ENCODE measurements around the gene IL4. TPM values are rescaled to one million over a fixed set of nuclear protein-coding genes. Genes with fewer than 3 reads are reported as not detected.
A peak's percentile ranks its signal among the peaks of the same experiment; 100 is the strongest.

The IL4 gene
- total RNA-seq, 6 experiments from 2014 or later: not detected

DNA sequence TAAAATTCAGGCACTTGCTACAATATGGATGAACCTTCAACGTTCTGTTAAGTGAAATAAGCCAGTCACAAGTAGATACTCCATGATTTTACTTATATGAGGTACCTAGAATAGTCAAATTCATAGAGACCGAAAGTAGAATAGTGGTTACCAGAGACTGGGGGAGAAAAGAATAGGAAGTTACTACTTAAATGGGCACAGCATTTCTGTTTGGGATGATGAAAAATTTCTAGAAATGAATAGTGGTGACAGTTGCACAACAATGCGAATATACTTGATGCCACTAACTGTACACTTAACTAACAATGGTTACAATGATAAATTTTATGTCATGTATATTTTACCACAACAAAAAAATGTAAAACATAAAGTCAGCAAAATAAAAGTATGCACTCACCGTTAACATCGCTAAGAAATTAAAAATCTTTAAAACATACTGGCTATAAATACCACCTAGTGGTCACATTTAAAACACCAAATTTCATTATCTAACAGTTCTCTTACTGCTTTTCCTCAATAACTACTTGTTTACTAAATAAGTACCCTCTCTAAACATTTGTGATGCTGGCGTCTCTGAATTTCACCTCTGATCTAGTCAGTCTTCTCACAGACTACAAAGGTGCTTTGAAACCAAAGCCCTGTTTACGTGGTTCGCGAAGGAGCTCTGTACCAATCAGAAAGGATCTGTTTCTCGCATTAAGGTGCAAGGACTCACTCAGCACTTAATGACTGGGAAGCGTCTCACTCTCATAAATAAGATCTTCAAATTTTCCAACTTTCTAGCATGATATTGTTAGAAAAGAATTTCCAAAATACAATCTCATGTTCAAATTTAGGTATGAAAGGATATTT, 40.9 kb downstream of the IL4 start:
- ATAC-seq (peak in 3 of 4 donors; percentile 38 to 50 (median 45)), DNase-seq (no peak)
- intact Hi-C loops (cut with DNase I): no loop called here
- no peaks in the 10 kb centered on the region for H3K27me3 ChIP-seq
- TF ChIP-seq CTCF (IDR thresholded peaks at IDR 0.05): peak; percentile 42 to 55 (median 51)
- no peak for TF ChIP-seq POLR2A (IDR thresholded peaks at IDR 0.05)
- no peaks in the 10 kb centered on the region for H3K36me3 ChIP-seq
- no peaks in the 10 kb centered on the region for H3K9me3 ChIP-seq
- H3K27ac ChIP-seq: no peak overlapping the region
- WGBS (ENCODE audit: insufficient coverage, low coverage, low lambda C conversion rate, missing lambda C conversion rate): 44% methylated on average over 11 of the region's 11 CpGs
- no peaks in the 10 kb centered on the region for H3K4me1 ChIP-seq
- no peak overlapping the region for H3K4me3 ChIP-seq

DNA sequence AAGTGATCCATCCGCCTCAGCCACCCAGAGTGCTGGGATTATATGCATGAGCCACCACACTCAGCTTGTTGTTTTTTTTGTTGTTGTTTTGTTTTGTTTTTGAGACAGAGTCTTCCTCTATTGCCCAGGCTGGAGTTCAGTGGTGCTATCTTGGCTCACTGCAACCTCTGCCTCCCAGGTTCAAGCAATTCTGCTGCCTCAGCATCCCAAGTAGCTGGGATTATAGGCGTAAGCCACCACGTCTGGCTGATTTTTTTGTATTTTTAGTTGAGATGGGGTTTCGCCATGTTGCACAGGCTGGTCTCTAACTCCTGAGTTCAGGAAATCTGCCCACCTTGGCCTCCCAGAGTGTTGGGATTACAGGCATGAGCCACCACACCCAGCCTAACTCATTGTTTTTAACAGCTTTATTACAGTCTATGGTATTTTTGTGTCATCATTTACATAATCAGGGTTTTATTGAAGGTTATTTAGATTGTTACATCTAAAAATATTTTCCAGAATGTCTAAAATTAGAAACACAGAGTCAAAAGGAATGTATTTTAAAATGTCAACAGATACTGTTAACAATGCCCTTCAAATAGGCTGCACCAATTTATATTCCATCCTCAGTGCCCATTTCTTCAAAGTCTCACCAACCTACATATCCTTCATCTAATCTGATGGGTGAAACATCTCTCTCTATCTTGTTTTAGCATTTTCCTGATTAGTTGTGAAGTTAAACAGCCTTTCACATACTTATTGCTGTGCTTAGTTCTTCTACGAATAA, 44.9 kb downstream of the IL4 start:
- H3K27ac ChIP-seq: no peak overlapping the region
- no peak for ATAC-seq
- 80% methylated on average over 5 of the region's 5 CpGs for WGBS (ENCODE audit: insufficient coverage, low coverage, low lambda C conversion rate, missing lambda C conversion rate)
- H3K36me3 ChIP-seq: no peaks in the 10 kb centered on the region
- no peaks in the 10 kb centered on the region for H3K4me1 ChIP-seq
- H3K4me3 ChIP-seq: no peak overlapping the region
- DNase-seq: no peak
- no peaks in the 10 kb centered on the region for H3K9me3 ChIP-seq
- intact Hi-C loops (cut with DNase I): no loop called here
- TF ChIP-seq CTCF (IDR thresholded peaks at IDR 0.05) (no peak), POLR2A (IDR thresholded peaks at IDR 0.05) (no peak)
- H3K27me3 ChIP-seq: no peaks in the 10 kb centered on the region

DNA sequence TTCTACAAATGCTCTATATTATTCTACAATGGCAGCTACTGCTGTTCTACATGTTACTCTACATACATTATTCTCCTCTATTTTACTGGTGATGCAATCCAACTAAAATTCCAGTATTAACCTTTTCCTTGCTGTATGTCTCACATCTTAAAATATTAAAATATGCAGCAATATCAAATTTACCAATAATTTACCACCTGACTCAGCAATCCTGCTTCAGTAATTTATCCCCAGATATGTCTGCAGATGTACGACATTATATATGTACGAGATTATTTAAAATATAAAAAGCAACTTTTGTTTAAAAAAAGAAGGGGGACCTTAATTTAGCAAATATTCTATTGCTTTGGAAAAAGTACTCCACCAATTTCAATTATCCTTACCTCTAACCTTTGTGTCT, 52.0 kb downstream of the IL4 start:
- 91% methylated on average over 2 of the region's 2 CpGs for WGBS (ENCODE audit: insufficient coverage, low coverage, low lambda C conversion rate, missing lambda C conversion rate)
- H3K4me3 ChIP-seq: no peak overlapping the region
- no peak overlapping the region for H3K27ac ChIP-seq
- DNase-seq: no peak
- H3K4me1 ChIP-seq: no peaks in the 10 kb centered on the region
- no peak for ATAC-seq
- intact Hi-C loops (cut with DNase I): no loop called here
- H3K27me3 ChIP-seq: no peaks in the 10 kb centered on the region
- no peaks in the 10 kb centered on the region for H3K36me3 ChIP-seq
- H3K9me3 ChIP-seq: no peaks in the 10 kb centered on the region
- no peak for TF ChIP-seq POLR2A (IDR thresholded peaks at IDR 0.05)
- no peak for TF ChIP-seq CTCF (IDR thresholded peaks at IDR 0.05)

DNA sequence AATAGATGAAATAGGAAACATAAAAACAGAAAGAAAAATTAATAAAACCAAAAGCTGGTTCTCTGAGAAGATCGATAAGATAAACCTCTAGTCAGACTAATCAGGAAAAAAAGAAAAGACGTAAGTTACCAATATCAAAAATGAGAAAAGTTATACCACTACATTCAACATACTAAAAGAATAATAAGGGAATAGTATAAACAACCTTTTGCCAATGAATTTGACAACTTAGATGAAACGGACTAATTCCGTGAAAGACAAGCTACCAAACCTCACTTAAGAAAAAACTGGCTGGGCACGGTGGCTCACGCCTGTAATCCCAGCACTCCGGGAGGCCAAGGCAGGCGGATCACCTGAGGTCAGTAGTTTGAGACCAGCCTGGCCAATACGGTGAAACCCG, 56.1 kb downstream of the IL4 start:
- Histone ChIP-seq H3K4me3 (no peak overlapping the region), H3K9me3 (no peaks in the 10 kb centered on the region), H3K27me3 (no peaks in the 10 kb centered on the region), H3K36me3 (no peaks in the 10 kb centered on the region), H3K27ac (no peak overlapping the region), H3K4me1 (no peaks in the 10 kb centered on the region)
- ATAC-seq (no peak), DNase-seq (no peak)
- WGBS (ENCODE audit: insufficient coverage, low coverage, low lambda C conversion rate, missing lambda C conversion rate): 86% methylated on average over 3 of the region's 10 CpGs
- TF ChIP-seq POLR2A (IDR thresholded peaks at IDR 0.05) (no peak), CTCF (IDR thresholded peaks at IDR 0.05) (no peak)
- intact Hi-C loops (cut with DNase I): no loop called here

Other genes starting within 250 kb of the IL4 start
- 10 to 100 TPM; 23.9 to 38.3 (median 30.2) TPM for gene IRF1, start 183.2 kb upstream of the IL4 start, total RNA-seq
- gene IL5, start 130.5 kb upstream of the IL4 start, total RNA-seq: not detected
- gene RAD50, start 117.0 kb upstream of the IL4 start, total RNA-seq: 10 to 100 TPM; 14.1 to 27.7 (median 17.9) TPM
- under 1 TPM in 1 of 6 experiments, not detected in 5; 0.26 TPM for gene IL13, start 15.8 kb upstream of the IL4 start, total RNA-seq
- gene KIF3A, start 63.6 kb downstream of the IL4 start, total RNA-seq: 1 to 10 TPM; 1.3 to 4.2 (median 2.1) TPM
- under 1 TPM in 1 of 6 experiments, not detected in 5; 0.11 TPM for gene CCNI2, start 73.4 kb downstream of the IL4 start, total RNA-seq
- gene SEPTIN8, start 103.2 kb downstream of the IL4 start, total RNA-seq: 10 to 100 TPM in 5 of 6 experiments, 1 to 10 TPM in 1; 8.0 to 15.9 (median 13.3) TPM
- gene SOWAHA, start 139.3 kb downstream of the IL4 start, total RNA-seq: 1 to 10 TPM in 5 of 6 experiments, under 1 TPM in 1; 0.95 to 4.7 (median 1.4) TPM
- gene SHROOM1, start 156.7 kb downstream of the IL4 start, total RNA-seq: 10 to 100 TPM; 29.5 to 96.1 (median 77.4) TPM
- gene GDF9, start 192.5 kb downstream of the IL4 start, total RNA-seq: under 1 TPM; 0.20 to 0.71 (median 0.48) TPM
- 100 to 1,000 TPM; 488 to 702 (median 628) TPM for gene UQCRQ, start 192.7 kb downstream of the IL4 start, total RNA-seq
- gene LEAP2, start 199.7 kb downstream of the IL4 start, total RNA-seq: 100 to 1,000 TPM; 120 to 439 (median 214) TPM

All from right lobe of liver (tissue), 6 donors.